Stomach (tissue), 9 donors: ENCODE measurements around the gene NEU4. TPM values are rescaled to one million over a fixed set of nuclear protein-coding genes. Genes with fewer than 3 reads are reported as not detected.

Experiments used
- DNase-seq, 2 donors: peaks; one replicate each; pipeline versions ENCODE4 v3.0.0 to v3.0.0-alpha.2; 2013 to 2019
- H3K27ac ChIP-seq, 5 donors: fragments of 200-600 bp in 4 of 5; sonication (generic) in 4 of 5; one replicate each; pipeline ENCODE4 v1.5.1; 2013 to 2019; ENCODE audit warnings: mild to moderate bottlenecking in 1 of 5, moderate library complexity in 1 of 5
- H3K27me3 ChIP-seq, 3 donors: fragments of 200-600 bp; sonication (generic); one replicate each; pipeline ENCODE4 v1.5.1; 2017 to 2019; ENCODE audit warnings: mixed run types in 1 of 3
- H3K36me3 ChIP-seq, 4 donors: fragments of 200-600 bp; sonication (generic); 1 replicate in 3 of 4; 2 replicates in 1 of 4; pipeline ENCODE4 v1.5.1; 2016 to 2019
- H3K4me1 ChIP-seq, 4 donors: fragments of 200-600 bp; sonication (generic); one replicate each; pipeline ENCODE4 v1.5.1; 2016 to 2019
- H3K4me3 ChIP-seq, 4 donors: fragments of 200-600 bp; sonication (generic) in 3 of 4; one replicate each; pipeline ENCODE4 v1.5.1; 2016 to 2019; ENCODE audit warnings: mild to moderate bottlenecking in 1 of 4
- H3K9me3 ChIP-seq, 4 donors: fragments of 200-600 bp; sonication (generic); one replicate each; pipeline ENCODE4 v1.5.1; 2016 to 2019
- EP300 ChIP-seq: sonication (generic); formaldehyde crosslinking; IDR thresholded peaks from one replicate; pipeline ENCODE4 v1.6.1; 2017; ENCODE audit warnings: antibody characterized with exemption
- POLR2A ChIP-seq, 4 donors: fragments of 450-650 bp; IDR thresholded peaks; one replicate each; pipeline ENCODE4 v1.6.1; 2016; ENCODE audit warnings: antibody characterized with exemption in 4 of 4, control low read depth in 2 of 4, mild to moderate bottlenecking in 1 of 4, moderate library complexity in 1 of 4
- POLR2AphosphoS5 ChIP-seq, 3 donors: sonication (generic); formaldehyde crosslinking; IDR thresholded peaks; one replicate each; pipeline ENCODE4 v1.6.1; 2016; ENCODE audit warnings: antibody characterized with exemption in 3 of 3
- WGBS, 5 donors: extraction: QIAGEN DNeasy Blood & Tissue Kit in 3 of 5; methylation state at CpG; one replicate each; pipeline versions ENCODE4 v1.1.5 to v1.1.7; 2013 to 2018; 5-methylcytosine and 5-hydroxymethylcytosine counted together
- intact Hi-C: fragments of 100-400 bp; cut with DNase I; formaldehyde crosslinking; loops from one replicate; pipeline ENCODE4 v1.15.1; 2023; ENCODE audit warnings: low total_unique reads
- polyA plus RNA-seq, 3 donors: library from polyadenylated mRNA; stranded (reverse); fragments of 200-250 nt; gene quantifications; one replicate each; pipeline ENCODE4 v1.2.3, GENCODE V29; 2013
- total RNA-seq, 5 donors: library from RNA; depleted of rRNA; stranded (reverse); fragments of >200 nt; gene quantifications; one replicate each; pipeline versions ENCODE4 v1.1.0 to v1.2.3, GENCODE V29; 2014 to 2016
- TF ChIP-seq, protein P1 (sequence below), 7 experiments: fragments of 450-650 bp in 4 of 7; fragments of 200-600 bp in 3 of 7; sonication (generic) in 3 of 7; IDR thresholded peaks; one replicate each; pipeline ENCODE4 v1.5.1; 2016 to 2019; ENCODE audit warnings: antibody characterized with exemption in 7 of 7, control low read depth in 2 of 7, mild to moderate bottlenecking in 1 of 7
- donor health status: healthy with polysubstance abuse.
- donor health status: Bipolar disorder and iron deficiency.
- donor health status: healthy.

Gene NEU4
- total and polyA plus RNA-seq, 8 donors: 0.08 to 415 TPM; not detected in 6

DNA sequence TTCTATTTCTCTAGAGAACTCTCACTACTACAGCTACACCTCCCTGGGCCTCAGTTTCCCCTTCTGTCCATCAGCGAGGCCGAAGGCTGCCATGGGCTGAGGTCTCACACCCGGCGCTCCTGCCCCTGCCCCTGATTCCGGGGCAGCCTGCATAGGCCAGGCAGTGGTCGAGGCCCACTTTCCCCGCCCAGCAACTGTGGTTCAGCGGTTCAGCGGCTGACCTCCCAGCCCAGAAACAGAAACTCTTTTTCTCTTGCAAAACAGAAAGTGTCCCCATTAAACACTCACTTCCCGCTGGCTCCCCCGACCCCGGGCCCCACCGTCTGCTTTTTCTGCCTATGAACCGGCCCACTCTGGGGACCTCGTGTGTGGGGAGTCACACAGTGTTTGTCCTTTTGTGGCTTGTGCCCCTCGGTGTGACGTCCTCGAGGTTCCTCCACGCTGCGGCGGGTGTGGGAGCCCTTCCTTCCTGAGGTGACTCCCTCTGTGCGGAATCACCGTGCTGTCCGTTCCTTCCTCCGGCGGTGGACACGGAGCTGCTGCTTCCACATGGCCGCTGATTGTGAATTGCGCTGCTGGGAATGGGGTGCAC, 33.7 kb downstream of the NEU4 start:
- 46 to 64% (median 56%) methylated on average over 29 of the region's 29 CpGs for WGBS, 5 donors
- TF ChIP-seq EP300 (no peak), POLR2AphosphoS5 (IDR thresholded peaks at IDR 0.05) (peak in 2 of 3 donors; percentile 19 to 48)
- Histone ChIP-seq H3K4me3 (peak overlapping the region; percentile 1 to 46 (median 36)), H3K36me3 (no peaks in the 10 kb centered on the region), H3K27me3 (peaks cover 0 to 5% (median 0%) of the 10 kb centered on the region in 3 donors), H3K4me1 (peaks cover 7 to 24% (median 17%) of the 10 kb centered on the region in 4 donors), H3K27ac (peak overlapping the region; percentile 33 to 76 (median 72)), H3K9me3 (no peaks in the 10 kb centered on the region)
- intact Hi-C loops: no loop called here
- peak; percentile 50 to 58 for DNase-seq

DNA sequence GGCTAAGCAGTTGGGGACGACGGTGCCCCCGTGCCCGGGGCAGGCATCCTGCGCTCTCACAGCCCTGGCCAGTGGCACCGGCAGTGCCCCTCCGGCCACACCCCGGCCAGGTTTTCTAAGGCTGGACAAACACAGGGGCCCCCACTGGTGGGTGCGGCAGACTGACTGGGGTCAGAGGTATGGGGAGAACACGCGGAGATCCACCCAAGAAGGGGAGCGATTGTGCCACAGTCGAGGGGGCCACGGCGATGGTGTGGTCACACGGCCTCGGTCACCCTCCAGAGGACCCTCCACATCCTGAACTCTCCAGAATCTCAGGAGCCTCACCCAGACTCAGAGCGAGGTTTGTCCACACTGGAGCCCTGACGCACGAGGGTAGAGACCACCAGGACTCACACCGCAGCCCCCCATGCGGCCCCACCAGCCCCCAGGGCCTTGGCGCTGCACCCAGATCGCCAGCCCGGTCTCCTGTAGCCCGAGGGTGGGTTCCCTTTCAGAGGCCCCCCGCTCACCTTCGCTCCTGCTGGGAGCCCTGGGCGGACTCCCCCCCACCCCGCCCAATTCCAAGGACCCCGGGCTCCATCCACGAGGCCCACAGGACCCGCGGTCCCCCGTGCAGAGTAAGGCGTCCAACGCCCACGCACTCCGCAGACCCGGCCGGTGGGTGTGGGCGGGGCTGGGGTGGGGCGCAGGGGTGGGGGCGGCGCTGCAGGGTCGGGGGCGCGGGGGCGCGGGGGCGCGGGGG, 34.5 kb downstream of the NEU4 start:
- Histone ChIP-seq H3K36me3 (no peaks in the 10 kb centered on the region), H3K27ac (peak overlapping the region; percentile 33 to 76 (median 72)), H3K27me3 (peaks cover 0 to 4% (median 0%) of the 10 kb centered on the region in 3 donors), H3K4me1 (peaks cover 7 to 24% (median 17%) of the 10 kb centered on the region in 4 donors), H3K9me3 (no peaks in the 10 kb centered on the region), H3K4me3 (peak overlapping the region; percentile 36 to 46 (median 40))
- DNase-seq: no peak
- TF ChIP-seq POLR2AphosphoS5 (IDR thresholded peaks at IDR 0.05) (no peak), EP300 (no peak), POLR2A (IDR thresholded peaks at IDR 0.05) (no peak)
- TF ChIP-seq, protein P1, sequence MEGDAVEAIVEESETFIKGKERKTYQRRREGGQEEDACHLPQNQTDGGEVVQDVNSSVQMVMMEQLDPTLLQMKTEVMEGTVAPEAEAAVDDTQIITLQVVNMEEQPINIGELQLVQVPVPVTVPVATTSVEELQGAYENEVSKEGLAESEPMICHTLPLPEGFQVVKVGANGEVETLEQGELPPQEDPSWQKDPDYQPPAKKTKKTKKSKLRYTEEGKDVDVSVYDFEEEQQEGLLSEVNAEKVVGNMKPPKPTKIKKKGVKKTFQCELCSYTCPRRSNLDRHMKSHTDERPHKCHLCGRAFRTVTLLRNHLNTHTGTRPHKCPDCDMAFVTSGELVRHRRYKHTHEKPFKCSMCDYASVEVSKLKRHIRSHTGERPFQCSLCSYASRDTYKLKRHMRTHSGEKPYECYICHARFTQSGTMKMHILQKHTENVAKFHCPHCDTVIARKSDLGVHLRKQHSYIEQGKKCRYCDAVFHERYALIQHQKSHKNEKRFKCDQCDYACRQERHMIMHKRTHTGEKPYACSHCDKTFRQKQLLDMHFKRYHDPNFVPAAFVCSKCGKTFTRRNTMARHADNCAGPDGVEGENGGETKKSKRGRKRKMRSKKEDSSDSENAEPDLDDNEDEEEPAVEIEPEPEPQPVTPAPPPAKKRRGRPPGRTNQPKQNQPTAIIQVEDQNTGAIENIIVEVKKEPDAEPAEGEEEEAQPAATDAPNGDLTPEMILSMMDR (IDR thresholded peaks at IDR 0.05): no peak
- 34 to 66% (median 53%) methylated on average over 25 to 52 of the region's 52 CpGs for WGBS, 5 donors
- intact Hi-C loops: no loop called here

GRCh38 chr2:241844066-241844728, 35.2 kb downstream of the NEU4 start:
- WGBS, 5 donors: 5 to 10% (median 5%) methylated on average over 27 to 65 of the region's 65 CpGs
- DNase-seq: peak; percentile 77 to 94
- no peaks in the 10 kb centered on the region for H3K9me3 ChIP-seq
- H3K4me1 ChIP-seq: peaks cover 7 to 24% (median 17%) of the 10 kb centered on the region in 4 donors
- H3K27me3 ChIP-seq: peaks cover 0 to 7% (median 0%) of the 10 kb centered on the region in 3 donors
- intact Hi-C loops: no loop called here
- H3K36me3 ChIP-seq: no peaks in the 10 kb centered on the region
- H3K4me3 ChIP-seq: peak overlapping the region; percentile 36 to 46 (median 40)
- peak in 2 of 3 donors; percentile 55 to 71 for TF ChIP-seq POLR2AphosphoS5 (IDR thresholded peaks at IDR 0.05)
- TF ChIP-seq POLR2A (IDR thresholded peaks at IDR 0.05): no peak
- TF ChIP-seq EP300: no peak
- TF ChIP-seq, protein P1 (IDR thresholded peaks at IDR 0.05): peak in 1 of 7 experiments; percentile 13
- H3K27ac ChIP-seq: peak overlapping the region in 4 of 5 donors; percentile 20 to 76 (median 62)

DNA sequence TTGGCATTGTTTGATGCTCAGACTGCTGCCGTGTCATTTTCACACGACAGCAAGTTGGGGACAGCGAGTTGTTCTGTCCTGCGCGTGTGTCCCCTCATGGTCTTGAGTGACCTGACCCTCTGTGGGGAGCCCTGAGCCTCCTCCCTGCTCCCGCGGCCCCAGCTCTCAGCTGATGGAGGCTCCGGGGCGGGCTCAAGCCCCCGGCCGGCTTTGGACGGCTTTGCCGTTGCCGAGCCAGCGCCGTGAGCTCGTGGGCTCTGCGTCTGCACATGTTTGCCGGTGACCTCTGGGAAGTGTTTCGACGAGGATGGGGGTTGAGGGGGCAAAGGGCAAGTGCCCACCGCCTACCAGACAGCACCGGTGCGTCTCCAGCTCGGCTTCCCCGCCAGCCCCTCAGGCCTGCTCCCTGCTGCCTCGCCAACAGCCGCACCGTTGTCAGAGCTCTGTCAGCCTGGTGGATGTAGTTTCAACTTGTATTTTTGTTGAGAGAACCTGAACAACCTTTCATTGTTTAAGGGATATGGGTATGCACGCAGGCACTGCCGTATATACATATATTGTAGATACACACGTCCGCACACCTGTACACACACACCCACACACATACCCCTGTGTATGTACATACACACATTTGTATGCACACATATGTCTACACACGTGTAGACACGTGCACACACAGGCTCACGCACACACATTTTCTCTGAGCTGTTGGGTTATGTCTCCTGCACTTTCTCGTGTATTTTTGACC, 36.0 kb downstream of the NEU4 start:
- Histone ChIP-seq H3K4me3 (peak overlapping the region in 2 of 4 donors; percentile 19 to 37), H3K36me3 (no peaks in the 10 kb centered on the region), H3K9me3 (no peaks in the 10 kb centered on the region), H3K27me3 (peaks cover 0 to 13% (median 0%) of the 10 kb centered on the region in 3 donors), H3K27ac (peak overlapping the region in 2 of 5 donors; percentile 20 to 76), H3K4me1 (peaks cover 7 to 24% (median 17%) of the 10 kb centered on the region in 4 donors)
- TF ChIP-seq POLR2AphosphoS5 (IDR thresholded peaks at IDR 0.05) (no peak), EP300 (no peak), POLR2A (IDR thresholded peaks at IDR 0.05) (no peak)
- TF ChIP-seq, protein P1 (IDR thresholded peaks at IDR 0.05): no peak
- 71 to 88% (median 83%) methylated on average over 23 to 37 of the region's 37 CpGs for WGBS, 5 donors
- peak in 1 of 2 donors; percentile 10 for DNase-seq
- intact Hi-C loops: no loop called here
